Measurements from ENCODE around the gene CYB5D1.
A peak's percentile ranks its signal among the peaks of the same experiment; 100 is the strongest.

CYB5D1 gene

DNA sequence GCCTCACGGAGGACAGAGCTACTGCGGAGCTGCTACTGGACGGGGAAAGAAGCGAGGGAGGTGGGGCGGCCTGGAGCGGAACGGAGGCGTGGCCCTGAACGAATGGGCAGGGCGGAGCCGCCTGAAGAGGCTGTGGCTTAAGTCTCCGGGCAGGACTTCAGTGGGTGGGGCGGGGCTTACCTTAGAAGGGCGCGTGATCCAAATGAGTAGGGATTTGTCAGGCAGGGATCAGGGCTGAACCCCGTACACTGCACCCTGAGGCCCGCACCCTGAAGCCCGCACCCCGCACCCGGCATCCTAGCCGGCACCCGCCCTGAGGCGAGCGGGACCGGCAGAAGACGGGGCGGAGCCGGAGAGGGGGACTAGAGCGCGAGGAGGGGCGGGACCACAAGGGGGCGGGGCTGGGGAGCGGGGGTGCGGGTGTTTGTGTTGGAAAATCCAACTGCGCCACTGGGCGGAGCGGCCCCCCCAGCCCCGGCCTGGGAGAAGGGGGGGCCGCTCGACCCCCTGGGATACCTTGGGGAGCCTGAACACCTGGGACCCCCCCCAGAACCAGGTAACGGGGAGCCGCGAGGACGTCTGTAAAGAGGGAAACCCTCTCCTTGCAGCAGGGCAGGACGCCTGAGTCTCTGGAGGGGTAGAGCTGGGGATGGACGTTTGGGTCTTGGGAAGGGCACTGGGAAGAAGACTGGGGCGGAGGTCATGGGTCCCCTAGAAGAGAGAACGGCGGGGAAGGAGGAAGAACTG, 23.8 kb upstream of the CYB5D1 start, which contains the start of gene KDM6B:
Gene KDM6B, plus strand, starts transcription at position 423 of the 747 bp plus-strand sequence. CDS start 11,338 bp downstream, outside the sequence.
- peak; percentile 98 for DNase-seq (ENCODE audit: low read depth, low spot score)

DNA sequence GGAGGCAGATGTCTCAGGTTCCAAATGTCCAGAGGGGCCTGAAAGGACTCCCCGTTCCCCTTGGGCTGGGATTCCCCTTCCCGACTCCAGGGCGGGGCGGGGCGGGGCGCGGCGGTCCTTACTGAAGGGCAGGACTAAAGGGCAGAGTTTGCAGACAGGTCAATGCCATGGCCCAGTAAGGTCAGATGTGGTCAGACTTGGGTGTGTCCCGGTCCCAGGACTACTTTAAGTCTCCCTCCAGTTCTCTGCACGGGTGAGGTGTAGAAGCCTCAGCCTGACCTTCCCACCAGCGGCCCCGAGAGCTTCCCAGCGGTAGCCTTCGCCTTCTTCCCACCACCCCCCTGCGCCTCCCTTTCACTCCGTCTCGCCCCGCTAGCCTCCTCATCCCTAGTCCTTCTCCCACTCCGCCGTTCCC, 23.3 kb upstream of the CYB5D1 start:
- peak; percentile 60 for DNase-seq (ENCODE audit: low read depth, low spot score)

DNA sequence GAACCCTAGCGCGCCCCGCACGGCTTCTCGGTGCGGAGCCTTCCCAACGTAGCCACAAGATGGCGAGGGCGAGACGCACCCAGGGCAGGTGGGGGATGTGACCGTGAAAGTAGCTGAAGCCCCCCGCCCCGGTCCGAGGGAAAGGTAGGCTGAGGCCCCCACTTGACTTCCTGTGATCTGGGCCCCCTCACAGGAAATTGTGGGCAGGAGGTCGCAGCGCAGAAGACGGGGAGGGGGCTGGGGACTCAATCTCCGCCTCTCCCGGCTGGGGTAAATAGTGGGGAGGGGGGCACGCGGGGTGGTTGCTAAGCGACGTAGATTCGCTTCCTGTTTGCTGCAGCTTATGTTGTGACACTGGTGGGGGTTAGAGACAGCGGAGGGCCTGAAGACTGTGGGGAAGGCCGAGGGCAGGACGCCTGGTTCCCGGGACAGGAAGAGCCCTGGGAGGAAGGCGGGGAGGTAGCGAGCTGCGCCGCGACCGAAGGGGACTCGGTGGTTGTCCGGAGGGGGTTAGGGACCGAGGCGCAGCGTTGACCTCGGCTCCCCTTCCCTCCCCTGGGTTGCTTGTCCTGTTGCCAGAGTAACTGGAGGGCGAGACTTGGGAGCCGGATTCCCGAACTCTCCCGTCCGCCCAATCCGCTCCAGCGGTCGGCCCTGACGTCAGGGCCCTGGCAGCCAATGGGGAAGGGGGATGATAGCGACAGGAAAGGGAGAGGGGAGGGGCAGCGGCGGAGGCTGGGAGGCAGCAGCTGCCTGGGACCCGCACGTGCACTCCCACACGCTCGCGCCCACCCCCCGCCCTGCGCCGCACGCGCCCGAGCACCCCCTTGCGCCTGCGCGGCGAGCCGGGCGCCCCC, 22.6 kb upstream of the CYB5D1 start:
- peak; percentile 99 for DNase-seq (ENCODE audit: low read depth, low spot score)

DNA sequence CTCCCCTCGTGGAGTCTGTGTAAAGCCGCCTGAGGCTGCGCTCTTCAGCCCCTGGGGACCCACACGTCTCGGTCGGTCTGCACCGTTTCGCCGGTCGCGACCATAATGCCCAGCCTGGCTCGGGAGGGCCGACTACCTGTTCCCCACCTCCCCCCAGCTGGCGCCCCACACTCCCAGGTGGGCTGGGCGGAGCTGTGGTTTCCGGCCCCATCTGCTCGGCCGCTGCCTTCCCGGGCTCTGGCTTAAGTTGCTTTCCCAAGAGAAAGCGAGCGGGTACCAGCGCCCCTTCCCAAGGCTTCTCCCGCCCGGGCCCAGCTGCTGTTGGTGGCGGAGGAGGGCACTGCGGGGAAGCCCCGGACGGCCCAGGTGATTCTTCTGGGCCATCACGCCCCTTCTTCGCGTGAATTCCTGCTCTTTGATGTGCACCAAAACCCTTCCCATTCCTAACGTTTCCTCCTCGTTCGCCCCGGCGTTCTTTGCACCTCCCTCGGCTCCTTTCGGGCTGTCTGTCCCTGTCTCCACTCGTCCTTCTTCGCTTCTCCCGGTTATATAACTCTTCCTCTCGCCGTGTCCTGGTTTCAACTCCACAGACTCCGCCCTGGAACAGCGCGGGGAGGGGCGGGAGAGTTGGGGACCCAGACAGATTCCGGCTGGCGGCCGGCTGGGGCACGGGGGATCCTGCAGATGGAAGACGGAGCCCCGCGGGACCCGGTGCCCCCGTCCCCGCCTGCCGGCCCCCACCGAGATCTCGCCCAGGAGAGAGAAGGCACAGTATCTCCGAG, 21.8 kb upstream of the CYB5D1 start:
- DNase-seq (ENCODE audit: low read depth, low spot score): peak; percentile 82

DNA sequence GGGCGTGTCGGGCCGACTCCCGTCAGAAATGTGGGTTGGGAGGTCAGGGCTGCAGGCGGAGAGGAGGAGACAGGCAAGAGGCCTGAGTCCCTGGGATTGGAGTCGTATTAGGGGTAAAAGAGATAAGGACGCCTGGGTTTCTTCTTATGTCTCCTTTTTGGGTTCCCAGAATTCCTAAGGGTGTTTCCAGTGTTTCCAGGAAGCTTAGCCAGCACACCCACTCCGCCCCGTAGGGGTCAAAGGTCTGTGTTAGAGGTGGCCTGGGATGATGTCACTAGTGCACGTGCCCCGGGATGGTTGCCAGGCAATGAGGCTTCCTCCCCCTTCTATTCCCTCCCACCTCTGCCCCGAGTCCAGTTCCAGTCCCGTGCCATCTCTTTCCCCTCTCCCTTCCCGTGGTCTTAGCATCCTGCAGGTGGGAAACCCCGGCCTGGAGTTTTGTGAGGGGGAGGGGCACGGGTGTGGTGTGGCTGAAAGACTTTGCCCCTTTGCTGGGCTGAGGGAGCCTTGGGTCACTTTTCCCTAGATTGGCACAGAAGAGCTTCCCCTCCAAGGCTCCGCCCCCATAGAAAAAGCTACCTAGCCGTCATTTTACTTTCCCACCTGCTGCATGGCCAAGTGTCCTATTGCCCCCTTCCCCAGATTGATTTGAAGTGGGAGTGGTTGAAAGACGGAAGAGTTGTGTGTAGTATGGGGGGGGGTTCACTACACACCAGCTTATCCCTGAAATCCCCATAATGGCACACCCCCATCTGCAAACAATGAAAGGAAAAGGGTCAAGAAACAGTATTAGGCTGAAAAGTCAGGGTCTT, 21.0 kb upstream of the CYB5D1 start:
- peak; percentile 99 for DNase-seq (ENCODE audit: low read depth, low spot score)

DNA sequence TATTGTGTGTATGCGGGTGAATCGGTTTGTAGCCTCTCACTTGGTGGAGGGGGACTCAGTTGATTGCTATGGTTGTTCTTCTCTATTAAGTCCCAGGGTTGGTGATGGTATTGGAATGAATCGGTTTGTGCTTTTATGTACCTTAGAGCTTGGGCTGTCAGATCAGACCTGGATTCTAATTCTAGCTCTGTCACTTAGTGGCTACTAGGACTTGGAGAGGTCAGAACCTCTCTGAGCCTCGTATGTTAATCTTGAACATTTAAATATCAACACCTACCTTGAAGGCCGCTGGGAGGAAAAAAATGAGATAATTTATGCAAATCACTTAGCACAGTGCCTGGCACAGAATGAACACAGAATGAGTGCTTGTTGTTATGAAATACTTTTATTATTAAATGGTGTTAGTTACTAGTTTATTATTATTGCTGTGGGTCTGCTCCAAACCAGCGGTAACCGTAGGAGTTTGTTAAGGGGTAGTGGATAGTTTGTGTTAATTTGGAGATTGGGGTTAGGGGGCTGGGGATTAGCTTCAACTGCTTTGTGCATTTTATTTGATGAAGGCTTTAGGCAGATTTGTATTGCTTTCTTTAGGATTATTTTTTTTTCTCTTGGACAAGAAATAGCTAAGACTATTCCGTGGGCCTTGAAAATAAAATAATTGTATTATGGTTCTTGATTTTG, 20.3 kb upstream of the CYB5D1 start:
- no peak for DNase-seq (ENCODE audit: low read depth, low spot score)

DNA sequence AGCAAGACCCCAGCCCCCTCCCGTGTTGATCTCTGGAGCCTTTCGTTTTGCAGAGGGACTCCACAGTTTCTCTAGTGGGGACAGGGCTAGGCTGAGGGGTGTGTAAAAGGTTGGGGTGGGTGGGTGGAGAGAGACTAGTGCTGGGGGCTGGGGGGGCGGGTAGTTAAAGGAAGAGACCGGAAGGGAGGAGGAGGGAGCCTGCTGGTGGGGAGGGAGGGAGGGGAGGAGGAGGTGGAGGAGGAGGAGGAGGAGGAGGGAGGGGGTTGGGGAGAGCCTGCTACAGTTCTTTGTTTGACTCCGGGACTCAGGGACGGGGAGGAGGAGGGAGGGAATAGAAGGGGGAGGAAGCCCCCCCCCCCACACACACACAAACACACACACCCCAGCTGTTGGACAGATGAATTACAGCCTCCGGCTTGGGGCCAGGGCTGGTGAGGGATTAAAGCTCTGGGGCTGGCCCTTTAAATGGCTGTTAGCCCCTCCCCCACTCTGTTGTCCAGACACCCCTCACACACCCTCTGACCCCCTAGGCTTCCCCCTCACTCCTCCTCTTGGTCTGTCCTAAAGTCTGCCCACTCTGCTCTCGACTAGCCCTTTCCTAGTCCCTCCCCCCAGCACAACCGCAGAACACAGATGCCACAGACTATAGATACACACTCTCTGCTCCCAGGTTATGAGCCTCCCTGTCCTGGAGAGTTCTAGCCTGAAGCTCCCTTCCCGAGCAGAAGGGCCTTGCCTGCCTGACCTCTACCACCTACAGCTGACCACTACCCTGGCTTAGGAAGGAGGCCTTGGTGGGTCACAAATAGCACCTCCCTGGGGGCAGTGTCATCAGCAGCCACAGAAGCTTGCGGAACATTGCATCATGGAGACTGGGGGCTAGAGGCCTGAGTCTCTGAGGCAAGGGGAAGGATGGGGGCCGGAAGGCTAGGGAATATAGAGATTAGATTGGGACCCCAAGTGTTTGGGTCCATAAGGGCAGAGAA, 19.4 kb upstream of the CYB5D1 start:
- DNase-seq (ENCODE audit: low read depth, low spot score): peak; percentile 85

DNA sequence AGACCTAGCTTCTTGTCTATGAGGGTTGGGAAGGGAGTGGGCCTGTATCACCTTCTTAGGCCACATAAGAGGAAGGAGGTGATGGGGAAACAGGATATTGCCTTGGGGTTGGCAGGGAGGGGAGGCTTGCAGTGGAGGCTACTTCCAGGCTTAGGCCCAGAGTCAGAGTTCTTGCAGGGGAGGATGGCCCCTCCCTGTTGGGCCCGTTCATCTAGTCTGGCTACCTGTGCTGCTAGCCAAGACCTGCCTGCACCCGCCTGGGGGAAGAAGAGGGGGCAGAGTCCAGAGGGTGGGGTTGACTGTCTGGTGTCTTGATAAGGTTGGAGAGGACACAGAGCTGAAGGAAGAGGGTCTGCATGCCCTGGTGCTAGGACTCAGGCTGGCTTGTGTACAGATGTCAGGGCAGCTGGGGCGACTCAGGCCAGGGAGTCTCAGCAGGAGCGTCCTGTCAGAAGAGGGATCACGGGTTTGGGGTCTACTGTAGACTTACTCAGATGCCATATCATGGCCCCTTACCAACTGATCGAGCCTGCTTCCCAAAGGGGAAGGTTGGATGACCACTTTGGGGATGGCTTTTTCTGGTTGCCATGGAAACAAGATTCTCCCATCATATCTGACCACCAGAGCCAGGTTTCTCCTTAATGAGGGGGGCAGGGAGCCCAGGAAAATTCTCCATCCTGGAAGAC, 18.5 kb upstream of the CYB5D1 start:
- DNase-seq (ENCODE audit: low read depth, low spot score): peak; percentile 81

DNA sequence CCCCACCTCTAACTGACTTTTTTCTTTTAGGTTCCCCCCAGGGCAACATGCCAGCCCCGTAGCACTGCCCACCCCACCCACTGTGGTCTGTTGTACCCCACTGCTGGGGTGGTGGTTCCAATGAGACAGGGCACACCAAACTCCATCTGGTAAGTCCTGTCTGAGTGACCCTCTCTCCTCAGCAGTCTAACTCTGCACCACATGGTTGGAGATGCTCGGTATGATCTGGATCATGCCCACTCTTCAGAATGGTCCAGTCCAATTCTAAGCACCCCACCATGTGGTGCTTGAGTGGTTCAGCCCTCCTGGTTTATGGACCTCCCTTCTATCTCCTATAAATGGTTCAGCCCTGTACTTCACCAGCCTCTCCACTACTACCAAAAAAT, 17.9 kb upstream of the CYB5D1 start:
- no peak for DNase-seq (ENCODE audit: low read depth, low spot score)

DNA sequence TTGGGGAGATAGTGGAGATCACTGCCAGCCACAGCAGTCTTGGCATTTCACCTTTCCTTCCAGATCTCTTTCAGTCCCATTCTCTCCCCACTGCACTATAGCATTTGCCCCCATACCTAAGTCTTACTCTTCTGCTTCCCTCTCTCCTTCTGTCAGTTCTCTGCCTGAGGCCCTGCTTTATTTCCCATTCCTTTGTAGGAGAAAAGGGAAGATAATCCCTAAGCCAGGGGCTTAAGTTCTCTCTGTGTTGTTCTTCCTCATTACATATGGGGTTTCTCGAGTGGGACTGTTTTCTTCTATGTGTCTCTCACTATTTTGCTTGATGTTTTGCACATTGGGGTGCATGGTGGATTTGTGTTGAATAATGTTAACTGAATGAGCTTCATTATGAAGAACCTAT, 17.4 kb upstream of the CYB5D1 start:
- DNase-seq (ENCODE audit: low read depth, low spot score): no peak

DNA sequence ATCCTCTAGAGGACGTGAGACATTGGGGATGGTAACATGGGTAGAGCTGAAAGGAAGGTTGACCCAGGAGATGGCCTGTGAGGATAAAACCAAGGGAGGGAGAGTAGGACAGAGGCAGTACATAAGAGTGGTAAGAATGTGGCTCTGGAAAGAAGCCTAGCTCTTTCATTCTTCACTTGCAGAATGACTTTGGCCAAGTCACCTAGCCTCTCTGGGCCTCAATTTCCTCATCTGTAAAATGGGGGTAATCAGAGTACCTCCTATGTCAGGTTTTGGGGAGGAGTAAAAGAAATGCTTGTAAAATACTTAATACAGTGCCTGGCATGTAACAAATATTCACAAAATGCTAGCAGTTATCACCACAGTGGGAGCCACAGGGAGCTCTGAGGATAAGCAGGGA, 16.9 kb upstream of the CYB5D1 start:
- no peak for DNase-seq (ENCODE audit: low read depth, low spot score)

DNA sequence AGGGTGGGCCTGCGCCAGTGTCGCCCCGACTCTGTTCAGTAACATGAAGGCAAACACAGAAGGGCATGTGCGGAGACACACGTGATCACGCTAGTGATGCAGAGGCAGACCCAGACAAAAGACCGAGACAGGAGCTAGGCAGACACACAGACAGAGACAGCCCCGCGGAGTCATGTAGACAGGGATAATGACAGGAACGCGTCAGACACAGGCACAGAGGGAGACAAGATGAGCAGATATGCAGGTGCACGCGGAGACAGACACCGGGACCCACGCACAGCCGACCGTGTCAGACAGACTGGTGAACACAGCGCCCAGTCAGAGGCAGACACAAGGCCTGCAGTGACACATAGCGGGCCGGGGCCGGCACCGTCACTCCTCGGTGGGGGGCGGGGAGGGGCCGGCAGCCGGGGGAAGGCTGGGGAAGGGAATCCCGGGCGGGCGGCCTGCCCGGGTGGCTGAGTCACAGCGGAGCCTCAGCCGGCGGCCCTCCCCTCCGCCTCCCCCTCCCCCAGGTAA, 16.3 kb upstream of the CYB5D1 start:
- peak; percentile 74 for DNase-seq (ENCODE audit: low read depth, low spot score)

DNA sequence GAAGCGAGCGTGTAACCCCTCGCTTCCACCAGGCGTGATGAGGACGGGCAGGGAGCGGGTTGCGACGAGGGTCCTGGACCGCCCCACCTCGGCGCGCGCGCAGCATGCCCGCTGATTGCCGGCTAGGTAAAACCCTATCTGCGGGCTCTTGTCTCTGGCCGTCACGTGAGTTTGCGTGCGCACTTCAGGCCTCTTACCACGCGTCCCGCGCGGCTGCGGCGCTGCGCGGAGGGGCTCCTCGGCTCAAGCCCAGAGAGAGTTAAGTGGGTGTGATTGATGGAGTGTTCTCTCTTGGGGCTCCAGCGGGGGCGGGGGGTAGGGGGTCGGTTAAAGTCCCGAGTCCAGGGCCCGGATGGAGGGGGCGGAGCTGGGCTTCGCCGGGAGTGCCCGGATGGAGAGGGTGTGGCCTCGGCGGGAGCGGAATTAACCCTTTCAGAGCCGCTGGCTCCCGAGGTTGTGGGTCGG, 15.9 kb upstream of the CYB5D1 start:
- peak; percentile 93 for DNase-seq (ENCODE audit: low read depth, low spot score)

DNA sequence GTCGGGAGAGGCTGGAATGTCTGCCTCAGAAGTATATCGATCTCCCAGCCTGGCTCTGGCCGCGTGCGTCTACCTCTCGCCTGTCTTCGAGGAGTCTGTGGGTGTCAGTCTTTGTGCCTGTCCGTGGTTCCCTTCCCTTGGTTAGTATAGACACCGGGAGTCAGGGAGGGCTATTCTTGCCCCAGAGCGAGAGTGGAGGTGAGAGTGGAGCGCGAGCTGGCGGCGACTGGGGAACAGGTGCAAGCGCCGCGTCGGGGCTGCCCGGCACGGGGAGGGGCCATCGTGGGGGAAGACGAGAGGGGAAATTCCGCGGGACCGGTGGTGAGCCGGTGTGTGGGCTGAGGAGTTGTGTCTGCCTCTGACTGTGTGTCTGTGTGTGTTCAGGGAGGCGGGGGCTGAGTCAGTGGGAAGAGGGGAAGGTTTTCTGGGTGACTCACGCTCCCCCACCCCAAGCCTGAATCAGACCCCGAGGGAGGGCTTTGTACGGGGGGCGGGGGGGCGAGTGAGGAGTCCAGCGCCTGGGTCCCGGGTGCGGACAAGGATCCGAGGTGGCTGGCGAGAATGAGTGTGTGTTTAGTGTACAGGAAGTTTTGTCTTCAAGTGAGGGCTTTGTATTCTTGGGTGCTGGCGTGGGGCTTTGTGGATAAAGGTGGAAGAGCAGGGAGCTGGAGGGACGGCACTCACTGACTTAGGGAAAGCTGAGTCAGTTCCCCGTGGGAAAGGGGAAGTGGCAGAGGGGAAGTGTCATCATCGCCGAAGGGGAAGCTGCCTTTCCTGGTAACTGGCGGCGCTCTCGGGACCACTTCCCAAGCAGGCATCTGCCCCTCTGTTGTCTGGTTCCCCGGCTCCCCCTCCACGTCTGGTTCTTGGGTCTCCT, 15.2 kb upstream of the CYB5D1 start:
- DNase-seq (ENCODE audit: low read depth, low spot score): peak; percentile 70

DNA sequence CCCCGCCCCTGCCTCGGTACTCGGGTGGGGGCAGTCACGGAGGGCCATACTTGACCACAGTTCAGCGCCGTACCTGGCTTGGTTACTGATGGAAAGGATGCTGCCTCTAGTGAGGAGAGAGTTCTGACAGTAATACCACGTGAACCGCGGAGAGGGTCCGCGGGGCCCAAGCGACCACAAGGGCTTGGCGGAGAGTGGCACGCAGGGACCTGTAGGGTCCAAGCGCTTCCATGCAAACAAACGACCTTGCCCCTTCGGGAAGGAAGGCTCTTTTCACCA, 14.6 kb upstream of the CYB5D1 start:
- DNase-seq (ENCODE audit: low read depth, low spot score): peak; percentile 68

DNA sequence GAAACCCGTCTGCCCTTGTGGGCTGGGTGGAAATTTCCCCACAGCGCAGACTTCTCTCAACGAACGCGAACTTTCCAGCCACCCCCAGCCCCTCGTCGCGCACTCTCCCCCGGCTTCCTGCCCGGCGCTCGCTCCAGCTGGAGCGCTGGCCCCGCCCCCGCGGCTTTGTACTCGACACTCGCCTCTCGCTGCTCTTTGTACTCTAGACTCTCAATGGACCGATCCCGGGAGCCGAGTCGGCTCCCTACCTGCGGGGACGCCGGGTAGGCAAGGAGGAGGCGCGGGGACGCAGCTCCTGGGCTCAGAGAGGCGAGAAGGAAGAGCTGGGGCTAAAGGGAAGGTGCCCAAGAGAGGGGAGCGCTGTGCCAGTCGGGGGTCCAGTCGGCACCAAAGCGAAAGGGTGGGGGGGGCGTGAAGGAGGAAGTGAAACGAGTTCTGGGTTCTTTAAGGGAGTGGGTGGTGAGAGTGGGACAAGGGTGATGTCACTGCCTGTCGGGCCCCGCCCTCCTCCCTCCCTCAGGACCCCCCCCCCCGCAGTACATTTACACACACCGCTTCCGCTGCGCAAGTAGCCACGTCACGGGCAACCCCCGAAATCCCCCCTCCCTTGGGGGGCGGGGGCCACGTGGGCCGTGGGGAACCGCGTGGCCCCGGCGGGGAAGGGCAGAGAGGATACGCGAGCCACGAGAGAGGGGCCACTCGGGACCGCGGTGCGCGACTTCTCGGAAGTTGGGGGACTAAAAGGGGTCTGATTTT, 14.1 kb upstream of the CYB5D1 start:
- DNase-seq (ENCODE audit: low read depth, low spot score): peak; percentile 88
